Suppressor macrophage treated with lipopolysaccharide for 1 hour (primary cell): ENCODE data around the gene ADAM15.

Experiments used
- DNase-seq, 3 donors: peaks; one replicate each; pipeline ENCODE4 v3.0.0-alpha.2; 2020 to 2022

The ADAM15 gene

DNA sequence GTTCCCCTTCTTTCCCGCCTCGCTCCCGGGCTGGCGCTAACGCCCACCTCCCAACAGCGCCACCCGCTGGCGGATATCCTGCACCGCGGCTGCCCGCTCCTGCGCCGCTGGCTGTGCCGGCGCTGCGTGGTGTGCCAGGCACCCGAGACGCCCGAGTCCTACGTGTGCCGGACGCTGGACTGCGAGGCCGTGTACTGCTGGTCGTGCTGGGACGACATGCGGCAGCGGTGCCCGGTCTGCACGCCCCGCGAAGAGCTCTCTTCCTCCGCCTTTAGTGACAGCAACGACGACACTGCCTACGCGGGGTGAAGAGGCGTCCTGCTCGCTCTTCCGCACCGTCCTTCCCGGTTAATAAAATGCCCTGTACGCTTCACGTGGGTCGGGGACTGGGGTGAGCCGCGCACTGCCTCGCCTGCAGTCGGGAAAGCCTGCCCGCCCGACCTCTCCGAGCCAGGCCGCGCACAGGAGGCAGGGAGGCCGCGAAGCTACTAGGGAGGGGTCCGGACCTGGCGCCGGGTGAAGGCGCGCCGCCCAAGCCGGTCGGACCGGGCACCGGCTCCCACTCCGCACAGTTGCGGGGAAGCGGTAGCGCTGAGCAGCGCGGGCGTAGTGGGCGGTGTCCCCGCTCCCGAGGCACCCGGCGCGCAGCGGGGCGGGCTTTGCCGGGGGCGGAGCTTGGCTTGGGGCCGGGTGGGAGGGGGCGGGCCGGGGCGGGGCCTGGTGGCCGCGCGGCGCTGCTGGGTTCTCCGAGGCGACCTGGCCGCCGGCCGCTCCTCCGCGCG lies at the start of gene ADAM15:
TSS of gene ADAM15 (plus strand) at position 757 of the 782 bp plus-strand sequence. CDS start 71 bp downstream, outside the sequence.
- DNase-seq: peak; percentile 91 to 96 (median 95)

DNA sequence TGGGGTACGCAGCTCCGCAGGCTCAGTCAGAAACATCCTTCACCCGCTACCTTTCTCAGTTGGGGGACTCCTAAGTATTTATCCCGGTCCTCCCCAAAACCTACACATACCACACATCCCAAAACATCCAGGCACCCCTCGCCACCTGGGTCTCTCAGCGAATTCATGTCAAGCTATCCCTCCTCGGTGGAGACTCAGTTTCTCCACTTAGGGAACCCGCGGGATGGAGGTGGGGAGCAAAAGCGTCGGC lies 49.8 kb upstream of the ADAM15 start:
- DNase-seq: no peak

- DNase-seq: peak; percentile 99 to 100 (median 99)
These were observed 49.2 kb upstream of the ADAM15 start for GRCh38 chr1:155001675-155002463.

GRCh38 chr1:155002464-155003226 lies 48.5 kb upstream of the ADAM15 start, which contains the start of gene ZBTB7B:
ZBTB7B (plus strand) TSS chr1:155002802; CDS start chr1:155014661, 11,859 bp downstream.
- peak in 2 of 3 donors; percentile 50 to 62 for DNase-seq

- DNase-seq: peak in 1 of 3 donors; percentile 18
These were observed 47.8 kb upstream of the ADAM15 start for GRCh38 chr1:155003227-155003765.

DNA sequence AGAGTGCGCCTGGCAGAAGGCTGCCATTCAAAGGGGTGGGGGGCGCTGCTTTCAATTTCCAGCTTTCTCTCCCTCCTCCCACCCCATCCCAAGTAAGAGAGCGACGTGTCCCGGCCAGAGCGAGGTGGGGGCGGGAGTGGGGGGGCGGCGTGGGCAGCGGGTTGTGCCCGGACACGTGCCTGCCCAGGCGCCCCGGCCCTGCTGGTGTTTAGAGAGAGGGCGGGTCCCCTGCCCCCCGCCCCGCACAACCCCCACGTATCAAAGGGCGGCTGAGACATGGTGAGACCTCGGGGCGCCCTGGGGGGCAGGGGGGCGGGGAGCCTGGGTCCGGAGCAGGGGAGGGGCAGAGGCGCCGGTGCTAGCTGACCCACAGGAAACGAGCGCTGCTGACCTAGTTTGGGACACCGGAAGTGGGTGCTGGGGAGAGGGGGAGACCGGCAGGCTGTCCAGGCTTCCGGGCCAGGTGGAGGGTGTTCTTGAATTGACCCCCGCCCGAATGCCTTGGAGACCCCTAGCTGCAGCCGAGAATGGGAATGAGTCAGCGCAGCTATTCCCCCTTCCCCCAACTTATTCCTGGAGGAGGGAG lies 47.3 kb upstream of the ADAM15 start:
- DNase-seq: peak in 1 of 3 donors; percentile 21

- peak in 1 of 3 donors; percentile 20 for DNase-seq
These were observed 46.6 kb upstream of the ADAM15 start for GRCh38 chr1:155004352-155005075.

- DNase-seq: peak in 2 of 3 donors; percentile 55 to 64
These were observed 45.8 kb upstream of the ADAM15 start for GRCh38 chr1:155005076-155006011.

DNA sequence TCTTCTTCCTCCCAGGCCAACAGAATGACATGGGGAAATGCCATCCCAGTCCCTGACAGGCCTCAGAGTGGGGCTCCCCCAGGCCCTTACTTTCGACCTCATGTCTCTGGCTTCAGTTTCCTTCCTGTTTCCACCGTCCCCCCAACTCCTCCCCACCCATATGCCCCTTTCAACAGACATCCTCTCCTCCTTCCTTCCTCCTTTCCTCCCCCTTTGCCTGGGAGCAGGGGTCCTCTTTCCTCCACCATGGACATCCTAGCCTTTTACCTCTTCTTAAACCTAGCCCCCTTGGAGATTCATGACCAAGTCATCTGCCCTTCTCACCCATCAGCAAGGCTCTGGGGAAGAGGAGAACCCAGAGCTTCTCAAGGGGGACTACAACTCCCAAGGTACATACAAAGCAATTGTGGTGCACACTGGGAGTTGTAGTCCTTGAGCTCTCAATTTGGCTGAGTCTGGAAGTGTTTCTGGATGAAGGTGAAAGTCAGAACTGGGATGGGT lies 44.5 kb upstream of the ADAM15 start:
- DNase-seq: peak; percentile 80 to 84 (median 84)

GRCh38 chr1:155007251-155007828 lies 43.8 kb upstream of the ADAM15 start:
- no peak for DNase-seq

DNA sequence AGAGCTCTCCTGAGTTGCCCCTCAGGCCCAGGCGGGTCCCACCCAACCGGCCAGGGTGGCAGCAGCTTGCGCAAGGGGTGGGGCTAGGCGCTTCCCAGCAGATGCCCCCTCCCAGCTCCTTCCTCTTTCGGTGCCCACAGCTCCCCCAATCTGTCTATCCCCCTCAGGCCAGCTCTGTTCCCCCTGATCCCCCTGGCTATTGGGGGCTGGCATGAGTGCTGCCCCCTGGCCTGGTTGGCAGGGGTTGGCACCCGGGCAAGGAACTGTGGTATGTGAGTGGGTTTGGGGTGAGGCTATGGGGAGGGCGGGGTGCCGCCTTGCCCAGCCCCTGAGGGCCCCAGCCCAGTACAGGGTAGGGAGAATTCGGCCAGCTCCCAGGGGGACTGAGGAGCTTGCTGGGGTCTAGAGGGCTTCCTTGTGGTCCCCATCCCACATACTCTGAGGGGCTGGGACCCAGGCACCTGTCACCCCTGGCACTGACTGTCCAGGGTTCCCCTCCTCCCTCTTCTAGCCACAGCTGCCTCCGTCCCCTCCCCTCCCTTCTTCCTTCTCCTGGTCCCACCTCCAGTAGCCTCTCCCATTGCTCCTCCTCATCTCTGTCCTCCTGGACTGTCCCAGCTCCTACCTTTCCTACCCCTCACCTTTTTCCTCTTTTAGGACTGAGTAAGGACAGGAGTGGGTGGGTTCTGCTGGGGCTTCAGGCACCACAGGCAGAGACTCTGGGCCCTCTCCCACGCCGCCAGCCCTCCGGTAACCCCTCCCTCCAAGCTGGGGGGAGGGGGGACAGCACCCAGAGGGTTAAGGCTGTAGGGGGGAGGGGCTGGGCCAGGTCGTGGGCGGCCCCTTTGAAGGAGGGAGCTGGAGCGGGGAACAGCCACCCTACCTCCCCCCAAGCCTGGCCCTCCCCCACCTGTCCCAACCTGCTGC lies 42.8 kb upstream of the ADAM15 start:
- no peak for DNase-seq

GRCh38 chr1:155009221-155009711 lies 41.9 kb upstream of the ADAM15 start:
- no peak for DNase-seq

GRCh38 chr1:155009742-155010141 lies 41.4 kb upstream of the ADAM15 start:
- DNase-seq: no peak

- DNase-seq: no peak
These were observed 40.8 kb upstream of the ADAM15 start for GRCh38 chr1:155010211-155010918.

DNA sequence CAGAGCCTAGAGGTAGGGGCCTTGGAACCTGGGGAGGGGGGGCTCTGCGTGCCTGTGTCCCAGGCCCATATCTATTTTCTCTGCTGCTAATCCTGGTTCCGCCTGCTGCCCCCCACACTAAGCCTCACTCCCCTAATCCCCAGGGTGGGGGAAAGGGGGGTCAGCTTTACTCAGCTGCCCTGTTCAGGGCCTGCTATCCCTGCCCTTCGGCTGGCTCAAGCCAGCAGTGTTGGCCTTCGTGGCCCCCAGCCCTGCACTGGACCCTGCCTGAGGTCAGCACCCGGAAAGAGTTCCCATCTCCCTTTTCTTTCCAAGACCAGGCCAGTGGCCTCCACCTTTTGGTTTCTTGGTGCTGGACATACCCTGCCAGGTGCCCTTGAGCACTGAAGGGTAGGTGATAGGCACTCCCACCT lies 40.1 kb upstream of the ADAM15 start:
- no peak for DNase-seq

GRCh38 chr1:155011437-155012025 lies 39.6 kb upstream of the ADAM15 start:
- DNase-seq: no peak

GRCh38 chr1:155012026-155012546 lies 39.0 kb upstream of the ADAM15 start:
- peak; percentile 56 to 72 (median 58) for DNase-seq
